CD4-positive, alpha-beta T cell (primary cell): ENCODE data around the gene CDK6. TPM values are rescaled to one million over a fixed set of nuclear protein-coding genes. Genes with fewer than 3 reads are reported as not detected.

Experiments
- ATAC-seq: fragments of 200-7000 bp; cut with Tn5 transposase; one replicate; pipeline ENCODE4 v1.10.0; 2022; ENCODE audit warnings: mild to moderate bottlenecking; ENCODE audit not compliant: poor library complexity
- CTCF ChIA-PET: fragments of 350-600 bp; sonication (Branson Sonifier 250); formaldehyde crosslinking; loops from one replicate; lab custom pipeline; 2021; ENCODE audit warnings: antibody characterized with exemption, inconsistent platforms; lab: Charles Lee
- POLR2A ChIA-PET: fragments of 350-600 bp; sonication (Branson Sonifier 250); formaldehyde crosslinking; loops from one replicate; lab custom pipeline; 2021; ENCODE audit warnings: antibody characterized with exemption, inconsistent platforms; lab: Charles Lee
- DNase-seq, 14 experiments: peaks; one replicate each; pipeline ENCODE4 v3.0.0-alpha.2; 2013 to 2020; ENCODE audit warnings: mixed read lengths in 2 of 14
- H3K27ac ChIP-seq, 2 donors: one replicate each; pipeline versions ENCODE4 v1.5.1 to v1.7.0; 2013; ENCODE audit warnings: low read length in 2 of 2, low read depth in 1 of 2, mild to moderate bottlenecking in 1 of 2
- H3K27me3 ChIP-seq, 2 experiments: 1 replicate in 1 of 2; 2 replicates in 1 of 2; pipeline versions ENCODE4 v1.6.1 to v1.7.0; 2013; ENCODE audit warnings: low read length in 2 of 2, control low read depth in 1 of 2, mild to moderate bottlenecking in 1 of 2, moderate library complexity in 1 of 2; ENCODE audit not compliant: insufficient read depth in 2 of 2, control insufficient read depth in 1 of 2
- H3K36me3 ChIP-seq: one replicate; pipeline ENCODE4 v1.6.1; 2013; ENCODE audit warnings: low read length, control low read depth; ENCODE audit not compliant: insufficient read depth
- H3K4me1 ChIP-seq: one replicate; pipeline ENCODE4 v1.6.1; 2013; ENCODE audit warnings: low read length, control low read depth; ENCODE audit not compliant: insufficient read depth
- H3K4me3 ChIP-seq: one replicate; pipeline ENCODE4 v1.5.1; 2013; ENCODE audit warnings: mild to moderate bottlenecking, low read length, moderate library complexity
- H3K9me3 ChIP-seq, 2 experiments: 1 replicate in 1 of 2; 2 replicates in 1 of 2; pipeline versions ENCODE4 v1.6.1 to v1.7.0; 2013; ENCODE audit warnings: low read length in 2 of 2, mild to moderate bottlenecking in 2 of 2, control low read depth in 1 of 2, moderate library complexity in 1 of 2; ENCODE audit not compliant: control insufficient read depth in 1 of 2, insufficient read depth in 1 of 2
- H3K27ac Mint-ChIP-seq: one replicate; pipeline ENCODE4 v1.8.0; 2020; ENCODE audit warnings: mixed read lengths
- H3K27me3 Mint-ChIP-seq: one replicate; pipeline ENCODE4 v1.8.0; 2021; ENCODE audit warnings: mixed read lengths
- H3K36me3 Mint-ChIP-seq: one replicate; pipeline ENCODE4 v1.8.0; 2021; ENCODE audit warnings: low read depth, mixed read lengths
- H3K4me1 Mint-ChIP-seq: one replicate; pipeline ENCODE4 v1.8.0; 2021; ENCODE audit warnings: low read depth, mixed read lengths
- H3K4me3 Mint-ChIP-seq: one replicate; pipeline ENCODE4 v1.8.0; 2020; ENCODE audit warnings: mild to moderate bottlenecking, mixed read lengths
- H3K9me3 Mint-ChIP-seq: one replicate; pipeline ENCODE4 v1.8.0; 2020; ENCODE audit warnings: mixed read lengths
- CTCF ChIP-seq: fragments of 200-600 bp; IDR thresholded peaks from one replicate; pipeline ENCODE4 v1.8.0; 2022; ENCODE audit warnings: antibody characterized with exemption, mild to moderate bottlenecking
- intact Hi-C, 2 experiments: fragments of 100-400 bp; cut with DNase I in 1 of 2; cut with micrococcal nuclease in 1 of 2; formaldehyde crosslinking; loops; one replicate each; pipeline versions ENCODE4 v1.15.1 to v1.9.0; 2023 to 2025; cut with DNase I, micrococcal nuclease
- total RNA-seq, 174 experiments: library from RNA in 2 of 174; stranded (reverse) in 2 of 174; gene quantifications; one replicate each; pipeline ENCODE4 v1.2.3 and lab custom pipeline; 2021 to 2026

The CDK6 gene
- total RNA-seq, 2 experiments from 2014 or later: 13.0 to 13.7 TPM

GRCh38 chr7:92631067-92631849 is 205.1 kb downstream of the CDK6 start:
- ChIA-PET POLR2A (interaction anchor here (0.5 kb wide), 1 partner anchor 423 kb away, joined by 3 read pairs; no protein-coding TSS in a partner anchor), CTCF (interaction anchor here (0.6 to 3.8 kb wide), 5 partner anchors 10 to 202 kb away, joined by 3 to 15 read pairs (median 4); no protein-coding TSS in a partner anchor)
- Mint-ChIP-seq H3K4me3 (no peak overlapping the region), H3K36me3 (peaks cover 8% of the 10 kb centered on the region), H3K27me3 (no peaks in the 10 kb centered on the region), H3K4me1 (peaks cover 45% of the 10 kb centered on the region), H3K9me3 (no peaks in the 10 kb centered on the region), H3K27ac (peak overlapping the region; percentile 40)
- no peak for DNase-seq
- H3K4me3 ChIP-seq: no peak overlapping the region
- H3K4me1 ChIP-seq: no peaks in the 10 kb centered on the region
- H3K27ac ChIP-seq: no peak overlapping the region
- TF ChIP-seq CTCF: no peak
- no peak for ATAC-seq
- H3K9me3 ChIP-seq: peaks cover 0 to 5% of the 10 kb centered on the region in 2 experiments
- H3K36me3 ChIP-seq: peaks cover 8% of the 10 kb centered on the region
- no peaks in the 10 kb centered on the region for H3K27me3 ChIP-seq
- intact Hi-C loops: no loop called here

DNA sequence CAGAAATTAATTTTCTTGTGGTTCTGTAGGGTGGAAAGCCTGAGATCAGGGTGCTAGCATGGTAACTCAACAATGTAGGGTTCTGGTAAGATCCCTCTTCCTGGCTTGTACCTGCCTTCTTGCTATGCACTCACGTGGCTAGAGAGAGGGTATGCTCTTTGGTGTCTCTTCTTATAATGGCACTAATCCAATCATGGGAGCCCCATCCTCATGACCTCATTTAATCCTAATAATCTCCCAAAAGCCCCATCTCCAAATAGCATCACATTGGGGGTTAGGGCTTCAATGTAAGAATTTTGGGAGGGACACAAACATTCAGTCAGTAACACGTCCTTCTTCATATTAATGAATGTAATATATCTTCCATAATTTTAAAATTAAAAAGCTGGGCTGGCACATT is 206.6 kb downstream of the CDK6 start:
- CTCF ChIA-PET: no interaction called here
- intact Hi-C loops: no loop called here
- Histone ChIP-seq H3K27me3 (no peaks in the 10 kb centered on the region), H3K4me3 (no peak overlapping the region), H3K9me3 (peaks cover 0 to 5% of the 10 kb centered on the region in 2 experiments), H3K36me3 (peaks cover 8% of the 10 kb centered on the region), H3K4me1 (no peaks in the 10 kb centered on the region), H3K27ac (no peak overlapping the region)
- peaks cover 47% of the 10 kb centered on the region for H3K4me1 Mint-ChIP-seq
- DNase-seq: no peak
- no peak for TF ChIP-seq CTCF
- ATAC-seq: no peak
- POLR2A ChIA-PET: no interaction called here
- no peak overlapping the region for H3K4me3 Mint-ChIP-seq
- H3K9me3 Mint-ChIP-seq: no peaks in the 10 kb centered on the region
- no peak overlapping the region for H3K27ac Mint-ChIP-seq
- no peaks in the 10 kb centered on the region for H3K27me3 Mint-ChIP-seq
- H3K36me3 Mint-ChIP-seq: peaks cover 8% of the 10 kb centered on the region

GRCh38 chr7:92627956-92628355 is 208.4 kb downstream of the CDK6 start:
- peaks cover 31% of the 10 kb centered on the region for H3K4me1 Mint-ChIP-seq
- H3K36me3 Mint-ChIP-seq: peaks cover 8% of the 10 kb centered on the region

More at GRCh38 chr7:92627956-92628355, 208.4 kb downstream of the CDK6 start:
- no peak for DNase-seq
- POLR2A ChIA-PET: no interaction called here
- CTCF ChIA-PET: no interaction called here
- H3K9me3 Mint-ChIP-seq: no peaks in the 10 kb centered on the region
- no peaks in the 10 kb centered on the region for H3K27me3 Mint-ChIP-seq
- no peak for ATAC-seq
- H3K4me3 Mint-ChIP-seq: no peak overlapping the region
- Histone ChIP-seq H3K4me3 (no peak overlapping the region), H3K4me1 (no peaks in the 10 kb centered on the region), H3K27ac (no peak overlapping the region), H3K27me3 (no peaks in the 10 kb centered on the region), H3K36me3 (peaks cover 8% of the 10 kb centered on the region), H3K9me3 (peaks cover 0 to 5% of the 10 kb centered on the region in 2 experiments)
- H3K27ac Mint-ChIP-seq: no peak overlapping the region
- no peak for TF ChIP-seq CTCF
- intact Hi-C loops: no loop called here
